ENCODE results near the gene THRA. TPM values are rescaled to one million over a fixed set of nuclear protein-coding genes. Genes with fewer than 3 reads are reported as not detected.

Gene THRA
- total and polyA plus RNA-seq, 9 of the 15 experiments (the other 6 are each of a cell fraction or from before 2014, with no cell fraction given) = 0.34 to 23.4 (median 12.7) TPM

DNA sequence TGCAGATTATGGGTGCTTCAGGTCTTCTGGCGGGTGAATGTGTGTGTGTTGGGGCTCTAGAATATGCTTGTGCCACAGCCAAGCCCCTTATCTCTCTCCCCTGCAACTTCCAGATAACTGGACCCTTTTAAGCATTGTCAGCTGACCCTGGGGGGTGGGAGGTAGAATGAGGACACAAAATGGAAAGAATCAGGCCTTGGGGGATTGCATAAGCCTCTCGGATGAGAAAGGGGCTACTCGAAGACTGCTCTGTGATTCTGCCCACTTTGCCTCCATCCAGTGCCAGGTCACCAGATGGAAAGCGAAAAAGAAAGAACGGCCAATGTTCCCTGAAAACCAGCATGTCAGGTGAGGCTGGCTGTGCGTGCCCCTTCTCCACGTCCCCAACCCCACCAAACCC lies 13.8 kb downstream of the THRA start (continued):
- TF ChIP-seq, protein P1, sequence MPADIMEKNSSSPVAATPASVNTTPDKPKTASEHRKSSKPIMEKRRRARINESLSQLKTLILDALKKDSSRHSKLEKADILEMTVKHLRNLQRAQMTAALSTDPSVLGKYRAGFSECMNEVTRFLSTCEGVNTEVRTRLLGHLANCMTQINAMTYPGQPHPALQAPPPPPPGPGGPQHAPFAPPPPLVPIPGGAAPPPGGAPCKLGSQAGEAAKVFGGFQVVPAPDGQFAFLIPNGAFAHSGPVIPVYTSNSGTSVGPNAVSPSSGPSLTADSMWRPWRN (IDR thresholded peaks at IDR 0.05; ENCODE audit: low read depth) = no peak
- TF ChIP-seq KAT7 (CRISPR knock-in tag; IDR thresholded peaks at IDR 0.05; ENCODE audit: borderline replicate concordance) = no peak
- no peak for TF ChIP-seq WHSC1 (IDR thresholded peaks at IDR 0.05; ENCODE audit: low read length)
- 0 out of 2 replicates have a peak, but pooled peaks have one; percentile 32 for TF ChIP-seq MTA3 (IDR thresholded peaks at IDR 0.05; ENCODE audit: borderline replicate concordance)
- TF ChIP-seq SP1 (CRISPR knock-in tag; IDR thresholded peaks at IDR 0.05) = no peak
- TF ChIP-seq ADNP (tag; IDR thresholded peaks at IDR 0.05) = no peak
- no peak for TF ChIP-seq PML (IDR thresholded peaks at IDR 0.05; ENCODE audit: low read length)
- TF ChIP-seq SAP30 (IDR thresholded peaks at IDR 0.05; ENCODE audit: borderline replicate concordance, insufficient read depth, low read depth, low read length, poor library complexity, severe bottlenecking) = no peak
- TF ChIP-seq NFATC3 (IDR thresholded peaks at IDR 0.05) = no peak
- TF ChIP-seq KAT8 (IDR thresholded peaks at IDR 0.05; ENCODE audit: low read depth) = no peak
- TF ChIP-seq CREBBP (IDR thresholded peaks at IDR 0.05; ENCODE audit: low read depth, low read length) = no peak
- no peak for TF ChIP-seq HMG20A (CRISPR knock-in tag; conservative IDR thresholded peaks at IDR 0.05)
- TF ChIP-seq GTF2E2 (tag; IDR thresholded peaks at IDR 0.05) = no peak
- TF ChIP-seq ZNF668 (CRISPR knock-in tag; IDR thresholded peaks at IDR 0.05) = no peak
- TF ChIP-seq TGIF2 (CRISPR knock-in tag; IDR thresholded peaks at IDR 0.05) = no peak
- TF ChIP-seq MEF2D (tag; conservative IDR thresholded peaks at IDR 0.05; ENCODE audit: low read depth) = no peak
- no peak for TF ChIP-seq SNIP1 (IDR thresholded peaks at IDR 0.05; ENCODE audit: low read depth)
- no peak for TF ChIP-seq ESRRB (CRISPR knock-in tag; IDR thresholded peaks at IDR 0.05; ENCODE audit: borderline replicate concordance)
- TF ChIP-seq, protein P2, sequence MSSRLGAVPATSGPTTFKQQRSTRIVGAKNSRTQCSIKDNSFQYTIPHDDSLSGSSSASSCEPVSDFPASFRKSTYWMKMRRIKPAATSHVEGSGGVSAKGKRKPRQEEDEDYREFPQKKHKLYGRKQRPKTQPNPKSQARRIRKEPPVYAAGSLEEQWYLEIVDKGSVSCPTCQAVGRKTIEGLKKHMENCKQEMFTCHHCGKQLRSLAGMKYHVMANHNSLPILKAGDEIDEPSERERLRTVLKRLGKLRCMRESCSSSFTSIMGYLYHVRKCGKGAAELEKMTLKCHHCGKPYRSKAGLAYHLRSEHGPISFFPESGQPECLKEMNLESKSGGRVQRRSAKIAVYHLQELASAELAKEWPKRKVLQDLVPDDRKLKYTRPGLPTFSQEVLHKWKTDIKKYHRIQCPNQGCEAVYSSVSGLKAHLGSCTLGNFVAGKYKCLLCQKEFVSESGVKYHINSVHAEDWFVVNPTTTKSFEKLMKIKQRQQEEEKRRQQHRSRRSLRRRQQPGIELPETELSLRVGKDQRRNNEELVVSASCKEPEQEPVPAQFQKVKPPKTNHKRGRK (tag; IDR thresholded peaks at IDR 0.05) = no peak
- no peak for TF ChIP-seq ZBTB11 (CRISPR knock-in tag; IDR thresholded peaks at IDR 0.05)
- TF ChIP-seq, protein P3, sequence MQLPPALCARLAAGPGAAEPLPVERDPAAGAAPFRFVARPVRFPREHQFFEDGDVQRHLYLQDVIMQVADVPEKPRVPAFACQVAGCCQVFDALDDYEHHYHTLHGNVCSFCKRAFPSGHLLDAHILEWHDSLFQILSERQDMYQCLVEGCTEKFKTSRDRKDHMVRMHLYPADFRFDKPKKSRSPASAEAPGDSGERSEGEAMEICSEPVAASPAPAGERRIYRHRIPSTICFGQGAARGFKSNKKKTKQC (CRISPR knock-in tag; IDR thresholded peaks at IDR 0.05) = no peak
- TF ChIP-seq NFXL1 (CRISPR knock-in tag; IDR thresholded peaks at IDR 0.05) = no peak
- TF ChIP-seq ZNF699 (CRISPR knock-in tag; IDR thresholded peaks at IDR 0.05; ENCODE audit: insufficient replicate concordance) = no peak
- peak; percentile 76 for TF ChIP-seq EP300 (IDR thresholded peaks at IDR 0.05; ENCODE audit: low read length)
- TF ChIP-seq ZNF224 (CRISPR knock-in tag; IDR thresholded peaks at IDR 0.05) = no peak

Measured in K562 (cell line).